NCI-H2196 treated with DMSO at 0.1 percent for 48 hours (cell line): ENCODE data around the gene PIH1D2.
"Not testable (repeated sequence)": the region's sequence is repeated elsewhere in the genome, so short reads cannot be mapped to it uniquely, and the experiment has no call there.

ENCODE experiments used
- DNase-seq: peaks from one replicate; lab custom pipeline; 2025; ENCODE audit not compliant: unreplicated experiment; lab: John Stamatoyannopoulos, UW

PIH1D2 gene, protein sequence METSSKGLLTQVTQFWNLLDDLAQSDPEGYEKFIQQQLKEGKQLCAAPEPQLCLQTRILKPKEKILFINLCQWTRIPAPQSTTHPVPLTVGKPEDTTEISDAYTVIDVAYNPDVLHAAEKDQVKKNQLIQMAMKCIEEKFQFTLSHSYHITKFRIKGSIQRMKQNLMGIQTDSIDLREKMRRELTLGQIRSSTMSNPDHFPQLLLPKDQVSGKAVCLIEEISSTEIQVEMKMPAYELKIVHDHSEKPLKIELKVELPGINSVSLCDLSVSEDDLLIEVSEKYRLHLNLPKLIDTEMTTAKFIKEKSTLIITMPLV

DNA sequence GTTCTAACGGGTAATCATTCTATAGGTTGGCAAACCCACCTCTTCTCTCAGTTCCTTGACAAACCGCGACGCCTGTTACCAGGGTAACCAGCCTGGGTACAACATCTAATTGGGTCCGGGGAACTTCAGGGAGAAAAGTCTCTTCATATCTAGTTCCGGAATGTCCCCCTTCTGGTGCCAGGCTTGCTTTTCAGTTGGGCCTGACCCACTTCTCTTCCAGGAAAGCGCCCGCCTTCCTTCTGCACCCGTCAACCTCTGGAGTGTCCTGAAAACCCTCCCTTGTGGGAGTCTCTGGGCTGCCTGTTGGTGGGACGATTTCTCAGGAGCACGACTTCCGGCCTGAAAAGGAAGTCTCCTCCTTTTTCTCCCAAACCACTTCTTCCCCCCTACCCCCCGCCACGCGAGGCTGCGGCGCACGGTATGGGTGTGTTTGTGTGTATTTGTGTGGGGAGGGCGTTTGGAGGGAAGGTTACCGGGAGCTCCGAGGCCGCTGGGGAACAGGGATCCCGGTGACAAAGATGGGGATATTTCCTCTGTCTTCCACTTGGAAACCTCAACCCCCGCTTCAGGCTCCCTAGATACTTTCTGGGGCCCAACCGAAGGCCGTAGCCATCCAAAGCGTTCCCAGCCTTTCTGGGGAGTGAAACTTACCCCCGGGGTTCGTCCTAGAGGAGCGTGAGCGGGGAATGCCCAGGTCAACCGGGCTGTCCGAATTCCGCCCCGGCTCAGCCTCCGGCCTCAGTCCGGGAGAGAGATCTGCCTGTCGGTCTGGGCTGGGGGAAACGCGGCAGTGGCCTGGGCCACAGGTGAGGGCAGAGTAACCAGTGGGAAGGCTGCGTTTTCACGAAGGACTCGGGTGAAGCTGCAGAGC is at the start of gene PIH1D2, which contains the start of gene NKAPD1:
PIH1D2 (minus strand) TSS at position 77 of the 871 bp plus-strand sequence. CDS start 843 bp downstream, outside the sequence.
NKAPD1 (plus strand) TSS at position 359 of the 871 bp plus-strand sequence. CDS start 1,276 bp downstream, outside the sequence.
- peak; percentile 93 for DNase-seq

DNA sequence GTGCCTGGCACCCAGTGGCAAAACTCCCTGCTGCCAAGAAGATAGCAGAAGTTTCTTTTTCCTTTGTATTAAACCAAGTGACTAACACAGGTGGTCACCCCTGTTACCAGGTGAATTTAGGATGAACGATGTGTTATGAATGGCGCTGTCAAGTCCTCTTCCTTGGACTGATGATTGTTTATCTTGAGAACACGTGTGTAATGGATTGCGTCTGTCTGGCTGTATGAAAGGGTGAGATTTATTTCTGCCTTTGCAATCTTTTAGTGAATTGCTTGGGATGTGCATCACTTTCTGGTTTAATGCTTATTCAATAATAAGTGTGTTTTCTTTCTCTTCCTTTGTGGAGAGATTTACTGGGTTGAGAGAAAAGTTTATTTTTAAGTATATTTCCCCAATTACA is 49.3 kb upstream of the PIH1D2 start:
- no peak for DNase-seq

DNA sequence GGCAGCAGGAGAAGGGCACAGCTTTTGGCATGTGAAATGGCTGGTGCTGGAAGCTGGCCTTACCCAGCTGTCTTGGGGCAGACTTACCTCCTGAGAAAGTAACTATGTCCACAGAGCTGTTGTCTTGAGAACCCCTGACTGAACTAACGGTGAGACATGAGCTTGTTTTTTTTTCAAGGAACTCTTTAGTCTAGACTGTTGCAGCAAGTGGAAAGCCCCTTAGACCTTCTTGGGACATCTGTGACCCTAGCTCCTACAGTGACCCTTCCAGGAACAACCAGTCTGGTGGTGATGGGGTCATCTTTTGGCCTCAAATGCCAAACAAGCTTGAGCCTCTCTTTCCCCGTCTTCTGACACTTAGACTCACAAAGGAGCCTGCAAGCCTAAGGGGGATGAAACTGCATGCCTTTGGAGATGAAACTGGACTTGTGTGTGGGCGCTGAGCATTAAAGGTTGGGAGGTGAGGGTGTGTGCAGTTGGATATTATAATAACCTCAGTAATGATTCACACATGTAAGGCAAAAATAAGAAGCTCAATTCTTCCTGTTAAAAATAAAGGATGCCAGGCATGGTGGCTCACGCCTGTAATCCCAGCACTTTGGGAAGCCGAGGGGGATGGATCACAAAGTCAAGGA is 48.3 kb upstream of the PIH1D2 start:
- DNase-seq = no peak

DNA sequence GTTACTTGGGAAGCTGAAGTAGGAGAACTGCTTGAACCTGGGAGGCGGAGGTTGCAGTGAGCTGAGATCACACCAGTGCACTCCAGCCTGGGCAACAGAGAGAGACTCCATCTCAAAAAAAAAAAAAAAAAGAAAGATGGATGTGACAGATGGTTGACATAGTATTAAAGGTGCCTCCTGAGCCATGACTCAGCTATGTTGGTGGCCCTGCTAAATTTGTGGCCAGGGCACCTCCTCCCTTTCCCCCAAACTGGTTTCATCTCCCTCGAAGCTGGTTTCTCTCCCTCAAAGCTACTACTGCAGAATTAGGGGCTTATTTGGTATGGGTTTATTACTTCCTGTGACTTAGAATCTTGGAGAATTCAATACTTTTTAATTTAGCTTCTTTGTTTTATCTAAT is 44.4 kb upstream of the PIH1D2 start:
- no peak for DNase-seq

DNA sequence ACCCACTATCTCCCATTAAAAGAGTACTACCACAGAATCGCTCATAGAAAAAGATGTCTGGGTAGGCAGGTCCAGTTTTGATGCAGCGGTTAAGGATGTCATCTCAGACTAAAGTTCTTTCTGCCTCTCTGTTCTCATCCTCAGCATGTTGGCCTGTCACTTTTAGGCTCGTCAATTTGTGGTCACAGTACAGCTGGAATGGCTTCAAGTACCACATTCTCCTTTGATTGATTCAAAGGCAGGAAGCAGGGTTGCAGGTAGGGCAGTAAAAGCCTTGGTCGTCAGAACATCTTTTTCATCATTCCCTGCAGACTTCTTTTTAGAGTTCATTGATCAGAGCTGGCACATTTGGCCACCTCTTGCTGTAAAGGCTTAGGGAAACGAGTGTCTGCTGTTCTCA is 41.6 kb upstream of the PIH1D2 start:
- DNase-seq = no peak

DNA sequence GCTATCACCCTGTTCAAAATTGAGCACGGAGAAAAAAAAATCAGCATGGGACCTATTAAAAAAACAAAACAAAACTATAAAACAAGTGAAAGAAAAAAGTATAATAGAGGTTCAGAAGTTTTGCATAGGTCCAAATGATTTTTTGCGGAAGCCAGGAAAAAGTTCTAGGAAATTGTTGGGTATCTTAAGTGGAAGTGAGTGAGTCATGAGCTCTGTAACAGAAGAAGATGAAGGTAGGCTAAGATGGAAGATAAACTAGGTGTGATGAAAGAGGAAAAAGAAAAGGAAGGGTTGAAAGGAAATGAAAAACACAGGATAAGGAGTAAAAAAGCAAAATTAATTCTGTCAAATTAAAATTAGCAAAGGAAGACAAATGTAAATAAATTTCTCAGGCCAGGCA is 40.6 kb upstream of the PIH1D2 start:
- no peak for DNase-seq

DNA sequence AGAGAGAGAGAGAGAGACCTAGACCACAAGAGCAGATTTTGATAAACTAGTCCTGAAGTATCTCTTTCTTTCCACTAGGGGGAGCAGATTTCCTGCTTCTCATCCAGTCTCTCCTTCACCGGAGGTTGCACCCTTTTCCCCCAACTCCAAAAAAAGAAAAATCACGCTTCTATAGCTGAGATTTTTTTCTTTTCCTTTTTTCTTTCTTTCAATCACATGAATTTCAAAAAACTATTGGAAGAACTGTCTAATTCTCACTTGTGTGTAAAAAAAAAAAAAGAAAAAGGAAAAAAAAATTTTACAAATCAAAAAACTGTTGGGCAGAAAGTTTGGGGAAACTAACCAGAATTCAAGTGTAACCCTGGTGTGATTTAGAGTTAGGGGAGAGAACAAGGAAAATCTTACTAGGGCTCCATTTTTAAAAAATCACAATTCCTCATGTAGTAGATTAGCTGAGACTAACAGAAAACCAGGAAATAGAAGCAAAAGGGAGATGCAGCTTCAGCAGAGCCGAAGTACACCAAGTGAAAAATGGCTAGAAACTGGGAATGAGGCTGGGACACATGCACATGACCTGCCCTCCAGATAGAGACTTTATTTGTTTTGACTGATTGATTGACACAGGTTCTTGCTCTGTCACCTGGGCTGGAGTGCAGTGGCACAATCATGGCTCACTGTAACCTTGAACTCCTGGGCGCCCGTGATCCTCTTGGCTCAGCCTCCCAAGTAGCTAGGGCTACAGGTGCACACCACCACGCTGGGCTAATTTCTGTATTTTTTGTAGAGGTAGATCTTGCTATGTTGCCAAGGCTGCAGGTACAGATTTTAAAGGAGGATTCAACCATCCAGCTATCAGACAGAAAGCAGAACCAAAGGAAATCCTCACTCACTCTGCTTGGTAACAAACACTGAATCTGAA is 40.0 kb upstream of the PIH1D2 start:
- peak; percentile 48 for DNase-seq

DNA sequence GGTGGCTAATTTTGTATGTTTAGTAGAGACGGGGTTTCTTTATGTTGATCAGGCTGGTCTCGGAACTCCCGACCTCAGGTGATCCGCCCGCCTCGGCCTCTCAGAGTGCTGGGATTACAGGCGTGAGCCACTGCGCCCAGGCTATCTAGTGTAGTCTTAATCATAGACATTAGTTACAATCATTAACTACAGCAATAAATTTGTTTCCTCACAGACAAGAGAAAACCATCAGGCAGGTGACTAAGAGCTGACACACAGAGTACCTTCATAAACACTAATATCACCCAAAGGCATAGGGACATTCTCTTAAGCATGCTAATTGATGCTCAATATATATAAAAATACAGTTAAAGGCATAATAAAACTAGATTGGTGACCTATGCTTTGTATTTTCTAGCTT is 32.3 kb upstream of the PIH1D2 start:
- DNase-seq = no peak

DNA sequence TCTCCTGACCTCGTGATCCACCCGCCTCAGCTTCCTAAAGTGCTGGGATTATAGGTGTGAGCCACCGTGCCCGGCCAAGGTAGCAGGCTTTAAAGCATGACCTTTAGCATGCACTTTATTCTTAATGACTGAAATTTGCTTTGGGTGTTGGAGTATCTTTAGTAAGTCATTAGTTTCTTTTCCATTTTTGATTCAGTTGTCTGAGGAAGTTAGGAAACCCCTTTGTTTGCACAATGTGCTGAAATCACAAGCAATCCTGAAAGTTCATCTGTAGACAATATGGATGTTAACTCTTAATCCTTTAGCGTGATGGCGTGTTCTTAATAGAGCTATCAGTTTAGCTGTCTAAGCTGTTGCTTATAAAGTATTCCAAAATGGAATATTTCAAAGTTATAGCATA is 29.6 kb upstream of the PIH1D2 start:
- no peak for DNase-seq

DNA sequence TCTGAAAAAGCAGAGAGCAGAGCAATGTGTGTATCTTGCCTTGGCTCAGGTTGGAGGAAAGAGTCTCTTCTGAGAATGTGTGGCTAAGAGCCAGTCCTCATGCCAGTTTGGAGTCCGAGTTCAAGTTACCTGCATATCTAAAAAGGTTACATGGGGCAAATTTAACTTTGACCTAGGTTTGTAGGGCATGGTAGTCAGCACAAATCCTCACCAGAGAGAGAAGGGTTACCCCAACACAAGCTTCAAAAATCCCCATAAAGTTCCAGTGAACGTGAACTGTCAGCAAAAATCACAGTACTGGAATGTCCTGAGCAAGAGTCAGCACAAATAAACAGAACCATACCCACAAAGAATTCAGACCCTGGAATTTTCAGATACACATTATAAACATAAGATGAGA is 26.6 kb upstream of the PIH1D2 start:
- no peak for DNase-seq

DNA sequence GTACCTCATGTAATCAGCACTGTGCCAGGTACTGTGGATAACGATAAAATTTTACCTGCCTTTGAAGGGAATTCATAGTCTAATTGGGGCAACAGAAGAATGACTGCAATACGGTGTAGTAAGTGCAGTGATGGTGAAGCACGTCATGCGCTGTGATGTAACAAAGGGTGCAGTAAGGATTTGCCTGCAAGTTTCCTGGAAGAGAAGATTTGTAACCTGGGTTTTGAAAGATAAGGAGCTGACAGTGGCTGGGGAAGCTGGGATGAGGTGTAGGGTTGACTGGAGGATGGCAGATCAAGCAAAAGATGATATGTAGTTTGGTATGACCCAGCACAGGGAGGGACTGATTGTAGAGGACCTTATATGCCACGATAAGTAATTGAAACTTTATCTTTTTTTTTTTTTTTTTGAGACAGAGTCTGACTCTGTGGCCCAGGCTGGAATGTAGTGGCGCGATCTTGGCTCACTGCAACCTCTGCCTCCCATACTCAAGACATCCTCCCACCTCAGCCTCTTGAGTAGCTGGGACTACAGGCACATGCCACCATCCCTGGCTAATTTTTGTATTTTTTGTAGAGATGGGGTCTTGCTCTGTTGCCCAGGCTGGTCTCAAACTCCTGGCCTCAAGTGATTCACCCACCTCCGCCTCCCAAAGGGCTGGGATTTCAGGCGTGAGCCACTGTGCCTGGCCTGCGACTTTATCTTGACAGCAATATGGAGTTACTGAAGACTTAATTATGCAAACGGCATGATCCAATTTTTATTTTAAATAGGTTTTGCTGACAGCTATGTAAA is 24.1 kb upstream of the PIH1D2 start:
- DNase-seq = no peak

DNA sequence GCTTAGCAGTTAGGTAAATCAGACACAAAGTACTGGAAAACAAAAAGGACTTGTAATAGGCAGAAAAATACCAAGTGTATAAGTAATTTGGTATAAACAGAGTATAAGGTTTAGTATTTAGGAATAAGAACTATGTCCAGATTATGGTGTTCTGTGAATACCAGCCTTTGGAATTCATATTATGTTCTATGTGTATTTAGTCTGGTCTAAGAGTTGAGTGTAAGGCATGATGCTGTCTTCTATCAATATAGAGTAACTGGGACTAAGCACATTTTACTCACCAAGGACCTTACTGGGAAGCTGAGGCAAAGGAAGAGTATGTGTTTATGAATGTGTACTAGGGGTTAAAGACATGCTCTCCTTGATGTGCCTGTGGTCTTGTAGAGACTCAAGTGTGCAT is 22.4 kb upstream of the PIH1D2 start:
- no peak for DNase-seq

DNA sequence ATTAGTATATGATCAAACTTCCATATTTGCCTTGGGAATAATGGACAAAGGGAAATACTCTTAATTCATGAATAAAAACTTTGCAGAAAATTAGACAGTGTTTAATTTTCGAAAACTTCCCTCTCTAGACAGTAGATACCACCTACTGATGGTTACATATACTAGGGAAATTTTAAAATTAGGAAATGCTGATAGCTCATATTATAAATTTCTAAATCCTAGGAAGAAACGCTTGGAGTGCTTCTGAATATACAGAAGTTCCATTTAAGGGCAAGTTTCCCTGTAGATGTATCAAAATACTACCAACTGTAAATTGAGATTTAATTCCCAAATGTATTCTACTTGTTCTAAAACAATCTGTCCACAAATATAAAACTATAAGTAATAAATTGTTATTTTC is 21.5 kb upstream of the PIH1D2 start:
- not testable (repeated sequence) for DNase-seq

DNA sequence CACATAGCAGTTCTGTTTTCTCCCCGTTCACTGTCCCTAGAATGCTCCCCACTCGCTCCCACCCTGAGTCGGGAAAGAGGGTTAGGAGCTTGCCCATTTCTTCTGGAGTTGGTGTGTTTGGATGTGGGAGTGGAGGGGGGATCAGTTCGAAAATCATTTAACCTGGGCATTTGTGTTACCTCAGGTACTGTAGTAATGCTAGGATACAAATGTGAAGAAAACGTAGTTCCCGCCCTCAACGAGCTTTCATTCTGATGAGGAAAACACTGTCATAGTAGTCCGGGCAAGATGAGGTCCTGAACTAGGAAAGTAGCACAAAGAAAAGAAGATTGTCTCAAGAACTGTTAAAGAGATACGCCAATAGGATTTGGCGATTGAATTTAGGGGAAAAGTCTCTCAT is 13.4 kb upstream of the PIH1D2 start:
- no peak for DNase-seq

DNA sequence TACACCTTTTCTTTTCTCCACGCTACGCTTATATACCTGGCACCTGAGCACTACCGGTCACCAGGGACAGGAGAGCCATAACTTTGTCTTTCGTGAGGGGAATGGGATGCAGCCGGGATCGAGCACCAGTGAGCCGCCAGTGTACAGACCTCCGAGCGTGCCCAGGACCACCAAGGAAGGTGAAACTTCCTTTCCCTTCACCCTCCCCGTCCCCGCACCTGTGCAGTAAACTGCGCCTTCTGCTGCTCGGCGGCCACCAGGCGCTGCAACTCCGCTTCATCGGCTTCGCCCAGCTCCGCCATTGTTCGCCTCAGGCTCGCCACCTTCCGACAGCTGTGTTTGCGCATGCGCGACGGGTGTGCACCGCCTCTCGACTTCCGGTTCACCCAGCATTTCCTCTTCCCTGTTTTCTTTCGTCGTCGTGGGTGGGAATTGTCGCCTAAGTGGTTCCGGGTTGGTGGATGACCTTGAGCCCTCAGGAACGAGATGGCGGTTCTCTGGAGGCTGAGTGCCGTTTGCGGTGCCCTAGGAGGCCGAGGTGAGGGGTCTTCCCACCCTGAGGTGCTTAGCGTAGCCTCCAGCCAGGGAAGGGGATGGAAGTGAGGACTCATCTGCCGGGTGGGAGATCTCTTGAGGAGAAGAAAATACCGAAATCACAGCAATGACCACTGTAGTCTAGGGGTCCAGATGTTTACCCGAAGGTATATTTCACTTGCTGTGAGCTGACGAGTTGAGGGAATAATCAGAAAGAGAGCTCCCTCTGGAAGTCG is 12.8 kb upstream of the PIH1D2 start, which contains the start of the genes SDHD and TIMM8B:
SDHD (plus strand) TSS at position 452 of the 770 bp plus-strand sequence; CDS start at position 487, 35 bp downstream.
TIMM8B (minus strand) TSS at position 335 of the 770 bp plus-strand sequence; CDS start at position 302, 33 bp downstream.
- DNase-seq = peak; percentile 95

DNA sequence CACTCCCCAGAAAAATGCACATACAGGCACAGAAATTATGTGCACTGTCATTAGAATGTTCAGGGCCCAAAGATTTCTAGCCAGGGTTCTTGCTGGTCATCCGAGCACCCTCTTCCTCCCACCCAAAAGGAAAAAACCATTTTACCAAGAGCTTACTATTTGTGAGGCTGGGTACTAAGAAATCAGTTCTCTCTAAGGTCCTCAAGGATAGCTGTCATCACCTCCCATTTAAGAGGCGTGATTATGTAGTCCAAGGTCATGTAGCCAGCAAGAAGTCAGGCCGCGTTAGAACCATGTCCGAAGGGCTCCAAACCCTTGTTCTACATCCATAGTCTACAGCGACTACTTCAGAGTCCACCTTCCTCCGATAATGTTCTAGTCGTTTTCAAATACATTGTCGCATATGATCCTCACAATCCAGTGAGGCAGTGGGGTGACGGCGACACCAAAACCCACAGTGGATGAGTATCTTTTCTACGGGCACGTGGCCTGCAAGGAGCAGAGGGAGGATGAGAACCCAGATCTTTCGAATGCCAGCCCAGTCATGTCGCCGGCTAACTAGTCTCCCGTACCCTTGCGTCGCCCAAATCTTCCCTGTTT is 12.1 kb upstream of the PIH1D2 start:
- DNase-seq = no peak

DNA sequence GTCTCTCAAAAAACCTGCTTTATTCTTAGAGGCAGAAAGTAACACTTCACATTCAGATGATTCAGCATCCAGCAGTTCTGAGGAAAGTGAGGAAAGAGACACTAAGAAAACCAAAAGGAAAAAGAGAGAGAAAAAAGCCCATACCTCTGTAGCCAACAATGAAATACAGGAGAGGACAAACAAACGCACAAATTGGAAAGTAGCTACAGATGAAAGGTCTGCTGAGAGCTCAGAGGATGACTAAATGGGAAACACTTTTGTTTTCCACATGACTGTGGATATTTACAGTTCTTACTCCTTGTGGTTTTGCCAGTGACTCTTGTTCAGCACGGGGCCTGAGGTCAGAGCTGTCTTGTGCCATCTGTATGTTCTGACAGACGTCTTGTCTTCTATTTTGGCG is 8.9 kb upstream of the PIH1D2 start:
- no peak for DNase-seq

DNA sequence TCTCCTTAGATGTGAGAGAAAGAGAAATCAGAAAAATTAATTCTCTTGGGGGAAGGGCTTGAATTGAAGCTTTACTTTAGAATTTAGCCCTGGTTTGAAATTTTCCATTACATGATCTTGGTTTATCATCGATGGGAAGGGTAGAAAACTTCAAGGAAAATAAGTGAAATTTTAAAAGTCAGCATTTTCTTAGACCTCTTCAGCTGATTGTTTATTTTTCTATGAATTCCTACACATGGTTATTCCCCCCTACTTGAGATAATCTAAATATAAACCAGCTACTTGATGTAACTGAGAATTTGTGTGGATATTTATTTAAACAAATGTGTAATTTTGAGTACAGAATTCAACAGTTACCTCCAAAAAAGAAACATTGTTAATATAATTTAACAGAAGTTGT is 10.9 kb downstream of the PIH1D2 start:
- no peak for DNase-seq
